GM23338 (cell line): ENCODE data around the gene TMEM106C.

Experiments used
- EZH2 ChIP-seq: fragments of 200-600 bp; sonication (generic); IDR thresholded peaks from one replicate; pipeline ENCODE4 v1.8.0; 2017; ENCODE audit warnings: antibody characterized with exemption, mild to moderate bottlenecking, low read depth; ENCODE audit not compliant: unreplicated experiment
- EZH2phosphoT487 ChIP-seq: fragments of 200-600 bp; sonication (generic); IDR thresholded peaks from one replicate; pipeline ENCODE4 v1.8.1; 2018; ENCODE audit warnings: antibody characterized with exemption; ENCODE audit not compliant: unreplicated experiment
- POLR2AphosphoS5 ChIP-seq: IDR thresholded peaks from 2 replicates; pipeline ENCODE4 v1.6.1; 2016; ENCODE audit warnings: antibody characterized with exemption, low read depth
- TF ChIP-seq, protein P1 (sequence below), 2 experiments: fragments of 200-600 bp in 1 of 2; sonication (generic) in 1 of 2; conservative IDR thresholded peaks; 2 replicates each; pipeline versions ENCODE4 v1.5.1 to v1.6.1; 2016 to 2017; ENCODE audit warnings: antibody characterized with exemption in 2 of 2, low read depth in 2 of 2, mild to moderate bottlenecking in 2 of 2, moderate library complexity in 1 of 2
- TF ChIP-seq, protein P2 (sequence below): IDR thresholded peaks from one replicate; pipeline ENCODE4 v1.6.1; 2018; ENCODE audit warnings: antibody characterized with exemption; ENCODE audit not compliant: unreplicated experiment

DNA sequence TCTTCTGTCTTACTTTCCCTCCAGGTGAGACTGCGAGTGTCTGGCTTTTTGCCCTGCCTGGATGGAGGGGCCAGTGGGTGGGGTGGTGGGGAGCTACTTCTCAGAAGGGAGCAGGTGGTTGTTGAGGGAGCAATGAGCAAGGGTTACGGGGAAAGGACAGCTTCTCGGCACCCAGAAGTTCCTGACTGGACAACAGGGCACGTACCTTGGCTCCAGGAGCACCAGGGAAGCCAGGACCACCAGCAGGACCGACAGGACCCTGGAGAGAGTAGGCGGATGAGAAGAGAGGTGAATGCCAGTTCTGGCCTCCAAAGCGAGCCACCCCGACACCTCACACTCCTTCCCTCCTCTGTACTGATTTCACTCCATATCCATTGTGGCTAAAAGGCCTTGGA lies 25.6 kb downstream of the TMEM106C start:
- TF ChIP-seq EZH2 (no peak), POLR2AphosphoS5 (no peak), EZH2phosphoT487 (no peak)
- TF ChIP-seq, protein P1, sequence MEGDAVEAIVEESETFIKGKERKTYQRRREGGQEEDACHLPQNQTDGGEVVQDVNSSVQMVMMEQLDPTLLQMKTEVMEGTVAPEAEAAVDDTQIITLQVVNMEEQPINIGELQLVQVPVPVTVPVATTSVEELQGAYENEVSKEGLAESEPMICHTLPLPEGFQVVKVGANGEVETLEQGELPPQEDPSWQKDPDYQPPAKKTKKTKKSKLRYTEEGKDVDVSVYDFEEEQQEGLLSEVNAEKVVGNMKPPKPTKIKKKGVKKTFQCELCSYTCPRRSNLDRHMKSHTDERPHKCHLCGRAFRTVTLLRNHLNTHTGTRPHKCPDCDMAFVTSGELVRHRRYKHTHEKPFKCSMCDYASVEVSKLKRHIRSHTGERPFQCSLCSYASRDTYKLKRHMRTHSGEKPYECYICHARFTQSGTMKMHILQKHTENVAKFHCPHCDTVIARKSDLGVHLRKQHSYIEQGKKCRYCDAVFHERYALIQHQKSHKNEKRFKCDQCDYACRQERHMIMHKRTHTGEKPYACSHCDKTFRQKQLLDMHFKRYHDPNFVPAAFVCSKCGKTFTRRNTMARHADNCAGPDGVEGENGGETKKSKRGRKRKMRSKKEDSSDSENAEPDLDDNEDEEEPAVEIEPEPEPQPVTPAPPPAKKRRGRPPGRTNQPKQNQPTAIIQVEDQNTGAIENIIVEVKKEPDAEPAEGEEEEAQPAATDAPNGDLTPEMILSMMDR (conservative IDR thresholded peaks at IDR 0.05; ENCODE audit: low read depth in 2 of 2): no peak
- TF ChIP-seq, protein P2, sequence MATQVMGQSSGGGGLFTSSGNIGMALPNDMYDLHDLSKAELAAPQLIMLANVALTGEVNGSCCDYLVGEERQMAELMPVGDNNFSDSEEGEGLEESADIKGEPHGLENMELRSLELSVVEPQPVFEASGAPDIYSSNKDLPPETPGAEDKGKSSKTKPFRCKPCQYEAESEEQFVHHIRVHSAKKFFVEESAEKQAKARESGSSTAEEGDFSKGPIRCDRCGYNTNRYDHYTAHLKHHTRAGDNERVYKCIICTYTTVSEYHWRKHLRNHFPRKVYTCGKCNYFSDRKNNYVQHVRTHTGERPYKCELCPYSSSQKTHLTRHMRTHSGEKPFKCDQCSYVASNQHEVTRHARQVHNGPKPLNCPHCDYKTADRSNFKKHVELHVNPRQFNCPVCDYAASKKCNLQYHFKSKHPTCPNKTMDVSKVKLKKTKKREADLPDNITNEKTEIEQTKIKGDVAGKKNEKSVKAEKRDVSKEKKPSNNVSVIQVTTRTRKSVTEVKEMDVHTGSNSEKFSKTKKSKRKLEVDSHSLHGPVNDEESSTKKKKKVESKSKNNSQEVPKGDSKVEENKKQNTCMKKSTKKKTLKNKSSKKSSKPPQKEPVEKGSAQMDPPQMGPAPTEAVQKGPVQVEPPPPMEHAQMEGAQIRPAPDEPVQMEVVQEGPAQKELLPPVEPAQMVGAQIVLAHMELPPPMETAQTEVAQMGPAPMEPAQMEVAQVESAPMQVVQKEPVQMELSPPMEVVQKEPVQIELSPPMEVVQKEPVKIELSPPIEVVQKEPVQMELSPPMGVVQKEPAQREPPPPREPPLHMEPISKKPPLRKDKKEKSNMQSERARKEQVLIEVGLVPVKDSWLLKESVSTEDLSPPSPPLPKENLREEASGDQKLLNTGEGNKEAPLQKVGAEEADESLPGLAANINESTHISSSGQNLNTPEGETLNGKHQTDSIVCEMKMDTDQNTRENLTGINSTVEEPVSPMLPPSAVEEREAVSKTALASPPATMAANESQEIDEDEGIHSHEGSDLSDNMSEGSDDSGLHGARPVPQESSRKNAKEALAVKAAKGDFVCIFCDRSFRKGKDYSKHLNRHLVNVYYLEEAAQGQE: no peak
